Activated CD8-positive, alpha-beta memory T cell treated with anti-CD3 and anti-CD28 coated beads for 4 hours (primary cell): ENCODE data around the gene SPRR4.
"Not testable (repeated sequence)": the region's sequence is repeated elsewhere in the genome, so short reads cannot be mapped to it uniquely, and the experiment has no call there.

ENCODE experiments used
- DNase-seq, 2 donors: peaks; one replicate each; pipeline ENCODE4 v3.0.0-alpha.2; 2020; ENCODE audit warnings: low read depth in 2 of 2

The SPRR4 gene

DNA sequence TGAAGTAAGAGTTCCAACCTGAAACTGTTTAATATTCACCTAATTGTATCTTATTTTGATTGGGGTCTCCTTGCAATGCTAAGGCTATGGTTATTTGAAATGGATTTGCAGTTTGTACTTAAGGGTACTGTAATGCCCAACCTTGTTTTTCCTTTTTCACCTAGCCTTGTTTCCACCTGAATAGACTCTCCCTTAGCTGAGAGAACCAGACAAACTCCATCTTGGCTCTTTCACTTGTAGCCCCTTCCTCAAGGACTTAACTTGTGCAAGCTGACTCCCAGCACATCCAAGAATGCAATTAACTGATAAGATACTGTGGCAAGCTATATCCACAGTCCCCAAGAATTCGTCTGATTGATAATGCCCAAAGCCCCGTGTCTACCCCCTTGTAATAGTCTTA lies 51.4 kb downstream of the SPRR4 start:
- not testable (repeated sequence) for DNase-seq
